ENCODE data around the gene KPNB1. TPM values are rescaled to one million over a fixed set of nuclear protein-coding genes. Genes with fewer than 3 reads are reported as not detected.

KPNB1 gene
- polyA plus RNA-seq, 10 donors: 135 to 209 (median 166) TPM

GRCh38 chr17:47634870-47635269, 14.8 kb upstream of the KPNB1 start:
- DNase-seq: no peak

GRCh38 chr17:47635734-47636133, 14.0 kb upstream of the KPNB1 start:
- no peak for DNase-seq

- no peak for DNase-seq
Observed at GRCh38 chr17:47636273-47637030, 13.3 kb upstream of the KPNB1 start.

GRCh38 chr17:47638903-47639302, 10.8 kb upstream of the KPNB1 start:
- no peak for DNase-seq

- DNase-seq: no peak
Observed at GRCh38 chr17:47640076-47640475, 9.6 kb upstream of the KPNB1 start.

- DNase-seq: no peak
Observed at GRCh38 chr17:47641202-47641601, 8.5 kb upstream of the KPNB1 start.

- DNase-seq: no peak
Observed at GRCh38 chr17:47643116-47643515, 6.6 kb upstream of the KPNB1 start.

- DNase-seq: no peak
Observed at GRCh38 chr17:47644324-47644723, 5.4 kb upstream of the KPNB1 start.

- peak in 1 of 3 donors; percentile 92 for DNase-seq
Observed at GRCh38 chr17:47649972-47650524, 329 bp downstream of the KPNB1 start.

GRCh38 chr17:47650525-47651522, 1.1 kb downstream of the KPNB1 start:
- DNase-seq: peak; percentile 95 to 97 (median 97)

GRCh38 chr17:47651704-47652103, 2.0 kb downstream of the KPNB1 start:
- no peak for DNase-seq

GRCh38 chr17:47652570-47652969, 2.9 kb downstream of the KPNB1 start:
- no peak for DNase-seq

- DNase-seq: no peak
Observed at GRCh38 chr17:47653442-47653841, 3.7 kb downstream of the KPNB1 start.

GRCh38 chr17:47654991-47655390, 5.3 kb downstream of the KPNB1 start:
- no peak for DNase-seq

- DNase-seq: no peak
Observed at GRCh38 chr17:47660064-47660492, 10.4 kb downstream of the KPNB1 start.

GRCh38 chr17:47663912-47664623, 14.3 kb downstream of the KPNB1 start:
- DNase-seq: peak; percentile 43 to 71 (median 58)

- DNase-seq: no peak
Observed at GRCh38 chr17:47664624-47664941, 14.9 kb downstream of the KPNB1 start.

GRCh38 chr17:47665655-47666054, 15.9 kb downstream of the KPNB1 start:
- DNase-seq: no peak

- DNase-seq: no peak
Observed at GRCh38 chr17:47669081-47669480, 19.4 kb downstream of the KPNB1 start.

GRCh38 chr17:47670064-47670463, 20.3 kb downstream of the KPNB1 start:
- DNase-seq: no peak

GRCh38 chr17:47674499-47674898, 24.8 kb downstream of the KPNB1 start:
- no peak for DNase-seq
